Measurements from ENCODE around the gene LRRC75A. TPM values are rescaled to one million over a fixed set of nuclear protein-coding genes. Genes with fewer than 3 reads are reported as not detected.

Gene LRRC75A
- total and polyA plus RNA-seq, 2 donors (not counting 3 experiments of a cell fraction or from before 2014, with no cell fraction given): 3.7 to 6.1 TPM

DNA sequence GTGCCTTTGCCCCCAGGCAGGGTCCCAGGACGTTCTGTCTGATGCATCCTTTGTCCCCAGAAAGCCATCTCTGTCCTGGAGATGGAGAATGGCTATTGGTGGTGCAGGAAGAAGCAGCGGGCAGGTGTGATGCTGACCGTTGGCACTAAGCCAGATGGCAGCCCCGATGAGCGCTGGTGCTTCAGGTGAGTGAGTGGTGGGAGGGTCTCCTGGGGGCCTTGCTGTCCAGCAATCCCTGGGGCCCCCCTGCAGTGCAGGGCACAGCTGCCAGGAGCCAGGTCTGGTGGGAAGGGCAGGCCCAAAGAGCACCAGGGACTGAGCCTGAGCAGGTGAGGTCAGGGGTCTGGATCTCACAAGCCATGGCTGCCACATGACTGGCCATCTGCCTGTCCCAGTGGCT, 58.5 kb downstream of the LRRC75A start:
- Histone ChIP-seq H3K4me3 (replicated peaks in 1 of 3; ENCODE audit: insufficient read depth in 1 of 3, low read depth in 1 of 3, low read length in 3 of 3) (no peak overlapping the region), H3K9ac (replicated peaks; ENCODE audit: extremely low read depth, insufficient read depth, low read length) (no peak overlapping the region), H3K36me3 (ENCODE audit: control insufficient read depth in 2 of 2, extremely low read depth in 1 of 2, insufficient read depth in 2 of 2, low read length in 2 of 2) (no peaks in the 10 kb centered on the region), H3K27me3 (ENCODE audit: control insufficient read depth in 2 of 2, insufficient read depth in 2 of 2, low read length in 2 of 2) (no peaks in the 10 kb centered on the region), H3K79me2 (ENCODE audit: control insufficient read depth, insufficient read depth, low read length) (no peaks in the 10 kb centered on the region), H3K9me3 (replicated peaks; ENCODE audit: control insufficient read depth, insufficient read depth, low read length) (no peaks in the 10 kb centered on the region), H3K9me1 (replicated peaks; ENCODE audit: control insufficient read depth, extremely low read depth, insufficient read depth, low read length) (no peaks in the 10 kb centered on the region), H3K27ac (ENCODE audit: insufficient read depth, low read depth, low read length) (no peak overlapping the region), H3K4me1 (ENCODE audit: control insufficient read depth, extremely low read depth, insufficient read depth, low read length) (peaks cover 4% of the 10 kb centered on the region), H2AFZ (ENCODE audit: low read depth, low read length) (no peak overlapping the region), H3K4me2 (ENCODE audit: insufficient read depth, low read length) (no peak overlapping the region), H4K20me1 (replicated peaks; ENCODE audit: control insufficient read depth, extremely low read depth, insufficient read depth, low read length) (no peaks in the 10 kb centered on the region)
- CTCF ChIA-PET: interaction anchor here (1.3 kb wide), 1 partner anchor 88 kb away, joined by 4 read pairs; no protein-coding TSS in a partner anchor
- intact Hi-C loops (cut with micrococcal nuclease): loop anchor here (10.0 kb wide), 1 partner anchor 981 kb away; no protein-coding TSS in a partner anchor
- dilution Hi-C loops (cut with MboI; ENCODE audit: extremely low pct_ligation_motif_present, low sequenced_read_pairs): no loop called here
- no TSS peak for BruUV-seq (replicated peaks)
- DNase-seq (ENCODE audit: low read depth, low spot score): no peak
- TF ChIP-seq GATA2 (IDR thresholded peaks at IDR 0.05; ENCODE audit: insufficient read depth, insufficient read length, low read depth, low read length): no peak
- TF ChIP-seq POLR2A (IDR thresholded peaks at IDR 0.05; ENCODE audit: low read depth, low read length): no peak
- TF ChIP-seq, protein P1, sequence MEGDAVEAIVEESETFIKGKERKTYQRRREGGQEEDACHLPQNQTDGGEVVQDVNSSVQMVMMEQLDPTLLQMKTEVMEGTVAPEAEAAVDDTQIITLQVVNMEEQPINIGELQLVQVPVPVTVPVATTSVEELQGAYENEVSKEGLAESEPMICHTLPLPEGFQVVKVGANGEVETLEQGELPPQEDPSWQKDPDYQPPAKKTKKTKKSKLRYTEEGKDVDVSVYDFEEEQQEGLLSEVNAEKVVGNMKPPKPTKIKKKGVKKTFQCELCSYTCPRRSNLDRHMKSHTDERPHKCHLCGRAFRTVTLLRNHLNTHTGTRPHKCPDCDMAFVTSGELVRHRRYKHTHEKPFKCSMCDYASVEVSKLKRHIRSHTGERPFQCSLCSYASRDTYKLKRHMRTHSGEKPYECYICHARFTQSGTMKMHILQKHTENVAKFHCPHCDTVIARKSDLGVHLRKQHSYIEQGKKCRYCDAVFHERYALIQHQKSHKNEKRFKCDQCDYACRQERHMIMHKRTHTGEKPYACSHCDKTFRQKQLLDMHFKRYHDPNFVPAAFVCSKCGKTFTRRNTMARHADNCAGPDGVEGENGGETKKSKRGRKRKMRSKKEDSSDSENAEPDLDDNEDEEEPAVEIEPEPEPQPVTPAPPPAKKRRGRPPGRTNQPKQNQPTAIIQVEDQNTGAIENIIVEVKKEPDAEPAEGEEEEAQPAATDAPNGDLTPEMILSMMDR (IDR thresholded peaks at IDR 0.05; ENCODE audit: extremely low read depth in 1 of 2, insufficient read depth in 1 of 2, low read depth in 1 of 2, low read length in 2 of 2): no peak
- no peak for TF ChIP-seq JUN (IDR thresholded peaks at IDR 0.05; ENCODE audit: borderline replicate concordance, insufficient read depth, insufficient read length, low read depth)
- no peak for TF ChIP-seq MYC (IDR thresholded peaks at IDR 0.05; ENCODE audit: low read depth, low read length)
- TF ChIP-seq FOS (IDR thresholded peaks at IDR 0.05; ENCODE audit: borderline replicate concordance, insufficient read depth, low read length): no peak
- no peak for TF ChIP-seq POLR2AphosphoS5 (IDR thresholded peaks at IDR 0.05; ENCODE audit: insufficient read depth, low read depth, low read length)
- no peak for TF ChIP-seq EZH2 (IDR thresholded peaks at IDR 0.05; ENCODE audit: borderline replicate concordance, low read depth, low read length, severe bottlenecking)
- TF ChIP-seq, protein P2, sequence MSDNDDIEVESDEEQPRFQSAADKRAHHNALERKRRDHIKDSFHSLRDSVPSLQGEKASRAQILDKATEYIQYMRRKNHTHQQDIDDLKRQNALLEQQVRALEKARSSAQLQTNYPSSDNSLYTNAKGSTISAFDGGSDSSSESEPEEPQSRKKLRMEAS (IDR thresholded peaks at IDR 0.05; ENCODE audit: insufficient read depth, insufficient read length): no peak
- POLR2A ChIA-PET: no interaction called here
- FAIRE-seq: no peak

All from endothelial cell of umbilical vein (primary cell).